ENCODE results near the gene KCTD20. TPM values are rescaled to one million over a fixed set of nuclear protein-coding genes. Genes with fewer than 3 reads are reported as not detected.

KCTD20 gene
- total RNA-seq, 1 experiment from 2014 or later: 32.4 TPM

- Mint-ChIP-seq H3K4me1 (ENCODE audit: low read depth, unreplicated experiment) (peaks cover 7% of the 10 kb centered on the region), H3K36me3 (ENCODE audit: insufficient read depth, unreplicated experiment) (peaks cover 74% of the 10 kb centered on the region), H3K9me3 (ENCODE audit: unreplicated experiment) (no peaks in the 10 kb centered on the region), H3K27me3 (ENCODE audit: insufficient read depth, unreplicated experiment) (no peaks in the 10 kb centered on the region), H3K4me3 (ENCODE audit: unreplicated experiment) (no peak overlapping the region), H3K27ac (ENCODE audit: unreplicated experiment) (peak overlapping the region; percentile 40)
- CTCF ChIA-PET: interaction anchor here (0.6 kb wide), 1 partner anchor 17 kb away, joined by 3 read pairs; no protein-coding TSS in a partner anchor
- H3K9me3 ChIP-seq: no peaks in the 10 kb centered on the region
- BruUV-seq (replicated peaks): no TSS peak
- no peaks in the 10 kb centered on the region; the same call in 1 of the 2 replicates for H3K36me3 ChIP-seq (ENCODE audit: control insufficient read depth, insufficient read depth, low read length)
- POLR2A ChIA-PET: interaction anchor here (0.5 kb wide), 1 partner anchor 107 kb away, joined by 7 read pairs; no protein-coding TSS in a partner anchor
- TF ChIP-seq CTCF (IDR thresholded peaks at IDR 0.05; ENCODE audit: insufficient read depth in 1 of 2, low read depth in 1 of 2, low read length in 1 of 2, severe bottlenecking in 1 of 2, unreplicated experiment in 1 of 2): no peak
- no peaks in the 10 kb centered on the region for H3K4me1 ChIP-seq
- peak in 1 of 2 experiments; percentile 17 for DNase-seq
- H3K27me3 ChIP-seq (replicated peaks; ENCODE audit: control insufficient read depth, insufficient read depth, low read length): no peaks in the 10 kb centered on the region
- intact Hi-C loops (cut with micrococcal nuclease; ENCODE audit: unreplicated experiment): no loop called here
- H3K4me3 ChIP-seq (ENCODE audit: low read depth, low read length): no peak overlapping the region
Observed at GRCh38 chr6:36493859-36494258, 51.1 kb downstream of the KCTD20 start.

- H3K9me3 Mint-ChIP-seq (ENCODE audit: unreplicated experiment): no peaks in the 10 kb centered on the region
- Histone ChIP-seq H3K27me3 (replicated peaks; ENCODE audit: control insufficient read depth, insufficient read depth, low read length) (no peaks in the 10 kb centered on the region), H3K9me3 (no peaks in the 10 kb centered on the region), H3K36me3 (ENCODE audit: control insufficient read depth, insufficient read depth, low read length) (no peaks in the 10 kb centered on the region; the same call in 1 of the 2 replicates), H3K4me1 (no peaks in the 10 kb centered on the region), H3K4me3 (ENCODE audit: low read depth, low read length) (no peak overlapping the region)
- ChIA-PET POLR2A (no interaction called here), CTCF (no interaction called here)
- intact Hi-C loops (cut with micrococcal nuclease; ENCODE audit: unreplicated experiment): no loop called here
- H3K4me3 Mint-ChIP-seq (ENCODE audit: unreplicated experiment): no peak overlapping the region
- H3K4me1 Mint-ChIP-seq (ENCODE audit: low read depth, unreplicated experiment): peaks cover 7% of the 10 kb centered on the region
- BruUV-seq (replicated peaks): no TSS peak
- peaks cover 67% of the 10 kb centered on the region for H3K36me3 Mint-ChIP-seq (ENCODE audit: insufficient read depth, unreplicated experiment)
- no peak for TF ChIP-seq CTCF (IDR thresholded peaks at IDR 0.05; ENCODE audit: insufficient read depth in 1 of 2, low read depth in 1 of 2, low read length in 1 of 2, severe bottlenecking in 1 of 2, unreplicated experiment in 1 of 2)
- no peak overlapping the region for H3K27ac Mint-ChIP-seq (ENCODE audit: unreplicated experiment)
- H3K27me3 Mint-ChIP-seq (ENCODE audit: insufficient read depth, unreplicated experiment): no peaks in the 10 kb centered on the region
- no peak for DNase-seq
Observed at GRCh38 chr6:36495086-36495485, 52.3 kb downstream of the KCTD20 start.

GRCh38 chr6:36499918-36500317 lies 57.1 kb downstream of the KCTD20 start:
- DNase-seq: no peak
- no TSS peak for BruUV-seq (replicated peaks)
- Histone ChIP-seq H3K27me3 (replicated peaks; ENCODE audit: control insufficient read depth, insufficient read depth, low read length) (no peaks in the 10 kb centered on the region), H3K4me3 (ENCODE audit: low read depth, low read length) (no peak overlapping the region), H3K36me3 (ENCODE audit: control insufficient read depth, insufficient read depth, low read length) (peaks cover 1% of the 10 kb centered on the region; the same call in 1 of the 2 replicates), H3K4me1 (peaks cover 8% of the 10 kb centered on the region; the same call in 1 of the 2 replicates), H3K9me3 (no peaks in the 10 kb centered on the region)
- no peak overlapping the region for H3K4me3 Mint-ChIP-seq (ENCODE audit: unreplicated experiment)
- no peak for TF ChIP-seq CTCF (IDR thresholded peaks at IDR 0.05; ENCODE audit: insufficient read depth in 1 of 2, low read depth in 1 of 2, low read length in 1 of 2, severe bottlenecking in 1 of 2, unreplicated experiment in 1 of 2)
- no peaks in the 10 kb centered on the region for H3K4me1 Mint-ChIP-seq (ENCODE audit: low read depth, unreplicated experiment)
- intact Hi-C loops (cut with micrococcal nuclease; ENCODE audit: unreplicated experiment): no loop called here
- peaks cover 31% of the 10 kb centered on the region for H3K36me3 Mint-ChIP-seq (ENCODE audit: insufficient read depth, unreplicated experiment)
- ChIA-PET CTCF (interaction anchor here (0.7 kb wide), 1 partner anchor 48 kb away, joined by 12 read pairs; no protein-coding TSS in a partner anchor), POLR2A (no interaction called here)
- no peak overlapping the region for H3K27ac Mint-ChIP-seq (ENCODE audit: unreplicated experiment)
- H3K27me3 Mint-ChIP-seq (ENCODE audit: insufficient read depth, unreplicated experiment): no peaks in the 10 kb centered on the region
- no peaks in the 10 kb centered on the region for H3K9me3 Mint-ChIP-seq (ENCODE audit: unreplicated experiment)

Measured in Caco-2 (cell line).